Measurements from ENCODE around the gene PABPC1L.

The PABPC1L gene

GRCh38 chr20:44901974-44902373 is 7.9 kb upstream of the PABPC1L start:
- DNase-seq, result no peak

DNA sequence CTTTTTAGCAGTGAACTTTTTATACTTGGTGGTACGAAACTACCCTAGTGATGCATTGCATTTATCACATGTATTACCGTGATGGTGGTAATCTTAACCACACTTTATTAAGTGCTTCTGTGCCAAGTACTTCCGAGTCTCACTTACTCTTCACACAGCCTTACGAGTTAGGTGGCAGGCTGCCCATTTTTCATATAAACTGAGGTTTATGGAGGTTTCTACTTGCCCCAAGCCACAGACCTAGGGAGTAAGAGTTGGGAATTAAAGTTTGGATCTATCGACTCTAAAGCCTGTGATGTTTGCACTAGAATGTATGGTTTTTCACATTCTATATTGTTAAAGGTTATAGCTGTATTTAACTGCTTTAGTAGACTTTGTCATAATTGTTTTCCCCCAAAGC is 5.5 kb upstream of the PABPC1L start:
- no peak for DNase-seq

- no peak for DNase-seq
Measured at GRCh38 chr20:44908987-44909871, 631 bp upstream of the PABPC1L start.

DNA sequence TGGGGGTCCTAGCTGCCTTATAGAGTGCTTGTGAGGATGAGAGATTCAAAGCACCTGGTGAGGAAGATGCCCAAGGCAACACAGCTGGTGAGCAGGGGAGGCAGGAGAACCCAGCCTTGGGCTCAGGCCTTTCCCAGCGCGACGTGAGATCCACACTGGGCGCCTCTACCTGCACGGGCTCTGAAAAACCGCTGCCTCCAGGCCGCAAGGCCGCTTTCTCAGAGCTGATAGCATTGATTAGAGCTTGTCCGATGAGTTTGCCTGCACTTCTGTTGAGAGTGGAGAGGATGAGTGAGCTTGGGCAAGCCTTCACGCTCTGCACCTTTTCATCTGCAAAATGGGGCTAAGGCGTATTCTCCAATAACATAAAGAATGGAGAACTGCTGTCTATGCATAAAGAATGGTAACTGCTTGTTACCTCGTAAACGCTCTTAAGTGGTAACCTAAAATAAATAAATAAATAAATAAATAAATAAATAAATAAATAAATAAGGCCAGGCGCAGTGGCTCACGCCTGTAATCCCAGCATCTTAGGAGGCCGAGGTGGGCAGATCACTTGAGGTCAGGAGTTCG is 916 bp downstream of the PABPC1L start:
- no peak for DNase-seq

GRCh38 chr20:44911264-44911921 is 1.5 kb downstream of the PABPC1L start:
- DNase-seq, result no peak

DNA sequence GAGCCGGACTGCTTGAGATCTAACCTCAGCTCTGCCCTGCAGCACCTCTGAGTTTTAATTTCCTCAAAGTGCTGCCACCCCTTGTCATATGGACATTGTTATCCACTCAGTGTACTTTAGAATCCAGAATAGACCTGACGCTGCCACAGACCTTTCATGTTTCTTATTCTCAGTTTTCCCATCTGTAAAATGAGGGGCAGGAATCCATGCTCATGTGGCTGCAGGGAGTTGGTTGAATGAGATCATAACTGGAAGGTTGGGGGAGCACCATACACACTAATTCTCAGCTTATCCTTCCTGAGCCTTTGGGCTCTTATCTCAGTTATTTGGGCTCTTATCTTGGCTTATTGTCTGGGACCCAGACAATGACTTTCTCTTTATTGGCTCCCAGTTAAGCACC is 2.3 kb downstream of the PABPC1L start:
- DNase-seq, result no peak

DNA sequence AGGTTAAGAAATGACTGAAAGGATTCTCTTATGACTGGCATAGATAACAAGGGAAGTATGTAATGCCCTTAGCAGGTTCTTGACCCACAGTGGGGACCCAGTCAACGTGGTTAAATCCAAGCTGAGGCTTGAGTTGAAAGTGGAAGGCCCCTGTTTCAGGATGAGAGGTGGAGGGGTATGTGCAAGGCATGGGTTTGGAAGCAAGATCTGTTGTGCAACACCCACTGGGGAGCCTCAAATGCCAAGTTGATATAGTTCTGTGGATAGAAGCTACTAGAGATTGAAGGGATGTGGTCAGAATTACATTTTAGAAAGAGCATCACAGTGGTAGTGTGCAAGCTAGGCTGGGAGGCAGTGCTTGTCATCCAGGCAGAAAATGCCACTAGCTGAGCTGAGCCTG is 5.1 kb downstream of the PABPC1L start:
- no peak for DNase-seq

- no peak for DNase-seq
Measured at GRCh38 chr20:44916586-44916985, 6.7 kb downstream of the PABPC1L start.

DNA sequence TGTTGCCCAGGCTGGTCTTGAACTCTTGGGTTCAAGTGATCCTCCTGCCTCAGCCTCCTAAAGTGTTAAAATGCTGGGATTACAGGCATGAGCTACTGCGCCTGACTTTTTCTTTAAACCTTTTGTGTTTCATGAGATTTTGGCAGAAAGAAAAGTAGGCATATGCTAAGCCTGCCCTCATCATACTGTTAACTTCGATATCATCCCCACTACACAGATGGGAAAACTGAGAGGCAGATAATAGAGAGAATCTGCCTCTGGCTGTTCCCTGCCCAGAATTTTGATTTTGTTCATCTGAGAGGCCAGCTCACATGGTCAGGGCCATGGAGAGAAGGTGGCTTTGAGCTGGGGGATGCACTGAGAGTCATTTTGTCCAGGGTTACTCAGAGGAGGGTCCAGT is 7.5 kb downstream of the PABPC1L start:
- no peak for DNase-seq

GRCh38 chr20:44918342-44918741 is 8.5 kb downstream of the PABPC1L start:
- DNase-seq, result no peak

GRCh38 chr20:44918761-44919160 is 8.9 kb downstream of the PABPC1L start:
- DNase-seq, result no peak

- no peak for DNase-seq
Measured at GRCh38 chr20:44921447-44921846, 11.6 kb downstream of the PABPC1L start.

DNA sequence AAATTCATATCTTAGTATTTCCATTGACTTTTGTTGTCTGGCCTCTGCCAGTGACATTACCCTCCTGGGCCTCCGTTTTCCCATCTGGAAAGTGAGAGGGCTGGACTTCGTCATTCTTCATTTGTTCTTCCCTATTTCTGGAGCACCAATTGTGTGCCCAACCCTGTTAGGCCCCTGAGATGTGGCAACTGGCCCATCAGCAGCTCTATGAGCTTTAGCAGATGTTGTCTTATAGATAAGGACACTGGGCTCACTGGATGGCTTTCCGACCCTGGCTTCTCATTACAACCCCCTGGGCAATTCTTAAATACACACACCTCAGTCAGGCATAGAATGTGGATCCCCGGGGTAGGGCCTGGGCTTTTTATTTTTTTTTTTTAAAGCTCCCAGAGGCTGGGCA is 14.7 kb downstream of the PABPC1L start:
- no peak for DNase-seq

DNA sequence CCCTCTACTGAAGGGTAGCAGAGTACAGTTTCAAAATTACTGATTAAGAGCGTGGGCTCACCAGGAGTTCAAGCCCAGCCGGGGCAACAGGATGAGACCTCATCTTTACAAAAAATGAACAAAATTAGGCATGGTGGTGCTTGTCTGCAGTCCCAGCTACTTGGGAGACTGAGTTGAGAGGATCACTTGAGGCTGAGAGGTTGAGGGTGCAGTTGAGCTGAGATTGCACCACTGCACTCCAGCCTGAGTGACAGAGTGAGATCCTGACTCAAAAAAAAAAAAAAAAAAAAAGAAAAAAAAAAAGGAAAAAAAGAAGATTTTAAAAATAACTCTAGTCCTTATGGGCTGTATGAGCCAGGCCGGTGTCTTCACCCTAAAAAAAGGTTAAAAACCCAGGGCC is 18.7 kb downstream of the PABPC1L start:
- no peak for DNase-seq

GRCh38 chr20:44930517-44931168 is 20.8 kb downstream of the PABPC1L start:
- DNase-seq, result no peak

DNA sequence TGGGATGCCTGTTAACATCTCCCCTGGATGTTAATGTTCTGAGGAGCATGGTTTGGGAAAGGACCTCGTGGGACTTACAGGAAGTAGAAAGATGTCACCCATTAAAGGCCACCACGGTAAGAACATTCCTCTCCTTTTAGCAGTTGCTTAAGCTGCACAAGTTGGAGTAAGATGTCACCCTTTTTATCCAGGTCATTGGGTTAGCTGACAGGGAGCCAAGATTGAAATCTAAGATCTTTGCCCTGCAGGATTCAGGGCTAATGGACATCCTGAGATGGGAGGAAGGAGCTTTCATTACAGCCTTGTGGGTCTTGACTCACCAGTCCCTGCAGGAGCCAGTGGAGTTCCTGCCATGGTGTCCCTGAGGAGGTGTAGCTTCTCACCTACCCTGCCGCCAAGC is 22.1 kb downstream of the PABPC1L start:
- DNase-seq, result no peak

GRCh38 chr20:44932916-44933315 is 23.1 kb downstream of the PABPC1L start:
- no peak for DNase-seq

DNA sequence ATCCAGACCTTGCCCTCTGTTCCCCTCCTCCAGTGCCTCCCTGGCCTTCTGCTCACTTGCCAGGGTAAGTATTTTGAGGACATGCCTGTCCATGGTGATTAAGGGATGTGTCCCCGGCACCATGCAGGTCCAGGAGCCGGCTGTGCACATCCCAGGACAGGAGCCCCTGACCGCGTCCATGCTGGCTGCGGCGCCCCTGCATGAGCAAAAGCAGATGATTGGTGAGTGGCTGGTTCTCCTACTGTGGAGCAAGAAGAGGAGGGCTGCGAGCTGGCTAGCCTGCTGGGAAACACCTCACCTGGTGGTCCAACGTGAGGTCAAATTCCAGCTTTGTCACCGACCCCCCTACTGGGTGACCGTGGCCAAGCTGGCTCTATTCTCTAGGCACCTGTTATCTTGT is 26.6 kb downstream of the PABPC1L start:
- no peak for DNase-seq

DNA sequence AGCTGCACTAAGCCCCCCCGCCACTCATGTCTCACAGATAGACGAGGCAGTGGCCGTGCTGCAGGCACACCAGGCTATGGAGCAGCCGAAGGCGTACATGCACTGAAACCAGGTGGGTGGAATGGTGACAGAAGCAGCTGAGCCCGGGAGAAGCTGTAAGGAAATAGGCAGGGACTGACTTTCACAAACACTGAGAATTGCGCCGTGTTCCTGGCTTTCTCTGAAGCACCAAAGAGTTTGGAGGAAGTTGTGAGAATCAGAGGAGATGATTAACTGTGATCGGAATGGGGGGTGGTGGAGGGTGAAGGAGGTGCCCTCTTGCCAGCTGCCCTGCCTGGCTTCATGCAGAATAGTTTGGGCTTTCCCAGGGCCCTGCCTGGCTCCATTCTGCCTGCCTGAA is 28.8 kb downstream of the PABPC1L start:
- no peak for DNase-seq

DNA sequence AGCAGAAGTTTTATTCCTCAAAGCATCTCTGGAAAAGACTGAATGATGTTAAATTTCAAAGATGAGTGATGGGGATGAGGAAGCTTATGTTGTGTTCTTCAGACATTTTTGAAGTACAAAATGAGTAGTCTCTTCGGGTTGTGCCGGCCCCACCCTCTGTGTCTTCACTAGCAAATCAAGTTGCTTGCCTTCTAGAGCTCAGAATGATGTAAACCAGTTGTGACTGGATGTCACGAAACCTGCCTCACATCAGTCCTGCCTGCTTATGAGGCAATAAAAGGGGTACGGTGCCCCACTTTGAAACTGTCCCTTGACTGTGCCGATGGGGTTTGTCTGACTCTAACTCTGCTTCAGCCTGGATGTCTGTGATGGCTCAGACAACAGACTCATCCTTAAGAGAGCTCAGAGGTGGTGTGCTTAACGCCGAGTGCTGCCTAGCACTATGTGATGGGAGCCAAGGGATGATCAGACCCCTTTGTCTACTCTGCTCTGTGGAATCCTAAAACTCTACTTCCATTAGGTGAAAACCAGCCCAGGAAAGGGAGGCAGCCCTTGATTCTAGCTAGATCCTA is 31.3 kb downstream of the PABPC1L start:
- no peak for DNase-seq

- no peak for DNase-seq
Measured at GRCh38 chr20:44942264-44942973, 32.6 kb downstream of the PABPC1L start.

GRCh38 chr20:44943828-44944227 is 34.0 kb downstream of the PABPC1L start:
- no peak for DNase-seq

DNA sequence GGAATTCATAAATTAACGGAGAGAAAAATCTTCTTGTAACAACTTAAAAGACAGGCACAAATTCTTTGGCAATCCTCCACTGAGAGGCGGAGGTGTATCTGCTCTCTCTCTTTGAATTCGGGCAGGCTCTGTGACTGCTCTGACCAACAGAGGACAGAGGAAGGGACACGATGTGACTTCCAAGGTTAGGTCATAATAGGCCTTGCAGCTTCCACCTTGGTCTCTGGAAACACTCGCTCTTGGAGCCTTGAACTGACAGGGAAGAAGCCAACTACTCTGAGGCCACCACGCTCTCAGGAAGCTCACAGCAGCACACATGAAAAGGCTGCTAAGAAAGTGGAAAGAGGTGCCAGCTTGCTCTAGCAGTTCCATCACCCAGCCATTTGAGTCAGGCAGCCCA is 35.4 kb downstream of the PABPC1L start:
- DNase-seq, result no peak
